SW480 (cell line): Measurements from ENCODE around the gene KRT9.
A peak's percentile ranks its signal among the peaks of the same experiment; 100 is the strongest.
"Not testable (repeated sequence)": the region's sequence is repeated elsewhere in the genome, so short reads cannot be mapped to it uniquely, and the experiment has no call there.

ENCODE experiments used
- DNase-seq: peaks from one replicate; pipeline ENCODE4 v3.0.0-alpha.2; 2016; ENCODE audit warnings: low spot score

The KRT9 gene

DNA sequence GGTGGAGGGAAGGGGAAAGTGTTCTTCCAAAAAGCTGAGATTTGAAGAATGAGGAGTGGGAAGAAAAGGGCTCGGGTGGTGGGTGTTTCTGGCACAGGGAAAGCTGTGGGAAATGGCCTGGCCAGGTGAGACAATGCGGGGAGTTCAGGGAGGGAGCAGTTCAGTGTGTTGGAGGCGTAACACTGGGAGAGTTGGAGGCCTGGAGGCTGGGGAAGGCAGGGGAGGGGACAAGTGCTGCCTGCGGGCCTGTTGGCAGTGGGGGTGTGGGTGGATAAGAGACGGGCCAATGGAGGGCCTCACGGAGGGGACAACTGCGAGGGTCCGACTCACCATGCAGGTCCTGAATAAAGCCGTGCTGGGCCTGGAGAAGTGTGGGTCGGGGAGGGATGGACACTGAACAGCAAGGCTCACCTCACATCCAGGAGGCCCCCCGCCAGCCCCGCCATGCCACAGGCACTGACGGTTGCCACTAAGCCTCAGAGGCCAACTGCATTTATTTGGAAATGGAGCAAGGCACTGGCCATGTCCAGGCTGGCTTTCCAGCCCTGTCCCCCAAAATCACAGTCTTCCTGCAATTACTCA is 25.9 kb downstream of the KRT9 start:
- DNase-seq, result no peak

DNA sequence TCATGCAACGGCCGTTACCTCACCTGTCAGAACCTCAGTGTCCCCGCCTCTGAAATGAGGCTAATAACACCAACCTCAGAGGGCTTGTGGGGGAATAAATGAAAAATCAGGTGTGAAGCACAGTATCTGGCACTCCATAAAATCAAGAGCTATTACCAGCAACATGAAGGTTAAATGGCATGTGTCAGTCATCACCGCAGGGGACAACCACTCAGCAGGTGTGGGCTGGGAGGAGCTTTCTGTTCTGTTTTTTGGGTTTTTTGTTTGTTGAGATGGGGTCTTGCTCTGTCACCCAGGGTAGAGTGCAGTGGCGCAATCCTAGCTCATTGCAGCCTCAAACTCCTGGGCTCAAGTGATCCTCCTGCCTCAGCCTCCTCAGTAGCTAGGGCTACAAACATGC is 26.9 kb downstream of the KRT9 start:
- DNase-seq, result no peak

DNA sequence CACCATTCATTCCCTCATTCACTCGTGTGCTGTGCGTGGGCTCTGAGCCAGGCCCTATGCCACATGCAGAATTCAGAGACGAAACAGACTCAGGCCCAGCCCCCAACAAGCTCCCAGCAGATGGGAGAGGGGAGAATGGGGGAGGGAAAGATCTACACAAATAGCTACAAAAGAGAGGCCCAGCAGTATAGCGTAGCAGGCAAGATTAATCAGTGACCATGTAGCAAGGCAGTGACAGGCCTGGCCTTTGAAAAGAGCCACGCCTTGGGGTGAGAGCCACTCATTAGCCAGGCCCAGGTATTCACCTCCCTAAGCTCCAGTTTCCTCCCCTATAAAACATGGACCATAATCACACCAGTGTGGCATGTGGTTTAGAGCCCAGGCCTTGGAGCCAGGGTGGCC is 27.4 kb downstream of the KRT9 start:
- DNase-seq, result peak; percentile 98

DNA sequence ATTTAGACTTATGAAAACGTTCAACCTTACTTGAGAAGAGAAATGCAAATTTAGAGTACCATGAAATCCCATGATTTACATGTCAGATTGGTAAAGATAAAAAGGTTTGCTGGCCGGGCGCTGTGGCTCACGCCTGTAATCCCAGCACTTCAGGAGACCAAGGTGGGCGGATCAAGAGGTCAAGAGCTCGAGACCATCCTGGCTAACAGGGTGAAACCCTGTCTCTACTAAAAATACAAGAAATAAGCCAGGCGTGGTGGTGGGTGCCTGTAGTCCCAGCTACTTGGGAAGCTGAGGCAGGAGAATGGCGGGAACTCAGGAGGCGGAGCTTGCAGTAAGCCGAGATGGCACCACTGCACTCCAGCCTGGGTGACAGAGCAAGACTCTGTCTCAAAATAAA is 29.1 kb downstream of the KRT9 start:
- DNase-seq, result not testable (repeated sequence)

DNA sequence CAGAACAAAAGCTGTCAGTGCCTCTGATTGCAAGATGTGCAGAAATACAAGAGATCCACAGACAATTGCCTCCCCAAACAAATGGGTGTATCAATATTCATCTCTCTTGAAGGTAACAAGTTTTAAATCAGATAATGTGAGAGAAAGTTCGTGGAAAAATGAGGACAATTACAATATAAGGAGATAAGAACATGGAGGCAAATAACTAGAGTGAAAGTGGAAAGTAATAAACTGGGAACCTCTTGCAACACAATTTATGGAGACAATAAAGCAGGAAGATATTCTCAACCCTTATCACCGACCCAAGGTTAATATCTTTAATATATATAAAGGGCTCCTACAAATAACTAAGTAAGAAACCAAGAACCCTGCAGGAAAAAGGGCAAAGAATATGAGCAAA is 29.5 kb downstream of the KRT9 start:
- no peak for DNase-seq

DNA sequence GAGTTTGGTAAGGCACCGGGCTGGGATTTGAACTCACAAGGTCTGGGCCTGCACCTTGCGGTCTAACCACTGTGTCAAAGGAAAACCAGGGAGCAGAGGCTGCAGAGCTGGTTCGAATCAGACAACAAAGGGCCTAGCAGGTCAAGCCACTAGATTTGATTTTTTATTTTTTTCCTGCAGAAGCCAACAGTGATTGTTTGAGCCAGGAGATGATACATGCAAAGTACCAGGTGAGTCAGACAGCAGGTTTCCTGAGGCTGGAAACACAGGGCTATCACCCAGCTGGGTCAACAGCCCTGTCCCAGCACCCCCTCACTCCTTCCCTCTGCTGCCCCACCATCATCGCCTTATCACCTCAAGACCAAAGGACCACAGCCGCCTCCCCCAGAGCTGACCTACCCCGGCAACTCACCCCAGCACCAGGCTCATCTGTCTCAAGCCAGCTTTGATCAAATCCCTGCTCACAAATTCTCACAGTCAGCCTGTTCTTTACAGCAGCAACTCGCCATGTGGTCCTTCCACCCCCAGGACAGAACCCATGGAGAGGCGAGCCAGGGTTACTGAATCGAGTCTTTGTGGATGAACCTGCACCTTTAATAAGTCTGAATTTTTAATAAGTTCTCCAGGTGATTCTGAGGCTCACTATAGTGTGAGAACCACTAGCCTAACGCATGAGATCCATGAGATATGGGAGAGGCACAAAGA is 30.8 kb downstream of the KRT9 start:
- peak; percentile 84 for DNase-seq

DNA sequence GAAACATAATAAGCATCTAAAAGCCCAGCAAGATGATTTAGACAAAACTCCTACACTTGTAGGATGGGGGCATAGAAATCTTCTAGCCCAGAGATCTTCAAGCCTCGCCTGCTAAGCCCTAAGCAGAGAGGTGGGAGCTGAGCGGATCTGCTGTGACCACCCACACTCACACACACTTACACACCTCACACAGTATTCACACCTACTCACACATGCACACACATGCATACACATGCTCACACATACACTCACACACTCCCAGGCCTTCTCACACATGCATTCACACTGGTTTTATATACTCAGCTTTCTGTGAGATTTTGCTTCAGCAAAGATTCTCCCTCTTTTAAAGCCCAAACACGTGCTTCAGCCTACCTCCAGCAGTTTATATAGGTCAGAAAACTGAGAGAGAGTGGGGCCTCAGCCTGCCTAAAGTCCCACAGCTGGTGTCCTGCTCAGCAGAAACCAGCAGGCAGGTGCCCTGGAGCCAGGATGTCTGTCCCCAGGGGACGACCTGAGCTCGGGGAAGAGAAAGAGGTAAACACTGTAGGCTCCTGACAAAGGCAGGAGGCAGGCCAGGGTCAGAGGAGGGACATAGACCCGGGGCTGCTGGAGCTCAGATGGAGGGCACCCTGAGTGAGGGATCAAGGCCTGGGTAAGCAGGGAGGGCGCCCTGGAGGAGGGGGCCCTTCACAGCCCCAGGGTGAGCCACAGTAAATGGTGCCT is 31.7 kb downstream of the KRT9 start:
- no peak for DNase-seq

DNA sequence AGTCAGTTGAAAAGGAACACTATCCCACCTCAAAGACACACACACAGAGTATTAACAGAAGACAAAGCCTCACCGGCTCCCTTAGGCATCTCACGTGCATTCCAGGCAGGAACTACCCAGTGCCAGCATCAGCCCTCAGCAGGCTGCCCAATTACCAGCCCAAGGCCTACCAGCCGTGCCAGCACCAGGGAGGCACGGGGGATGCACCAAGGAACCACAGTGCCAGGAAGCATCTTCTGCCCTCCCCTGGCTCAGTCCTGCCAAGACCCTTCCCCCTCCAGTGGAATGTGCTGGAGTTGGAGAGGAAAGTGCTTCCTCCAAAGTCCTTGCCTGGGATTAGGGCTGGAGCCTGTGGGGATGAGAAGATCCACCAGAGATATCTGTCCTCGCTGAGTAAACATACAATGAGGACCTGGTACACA is 32.8 kb downstream of the KRT9 start:
- no peak for DNase-seq

DNA sequence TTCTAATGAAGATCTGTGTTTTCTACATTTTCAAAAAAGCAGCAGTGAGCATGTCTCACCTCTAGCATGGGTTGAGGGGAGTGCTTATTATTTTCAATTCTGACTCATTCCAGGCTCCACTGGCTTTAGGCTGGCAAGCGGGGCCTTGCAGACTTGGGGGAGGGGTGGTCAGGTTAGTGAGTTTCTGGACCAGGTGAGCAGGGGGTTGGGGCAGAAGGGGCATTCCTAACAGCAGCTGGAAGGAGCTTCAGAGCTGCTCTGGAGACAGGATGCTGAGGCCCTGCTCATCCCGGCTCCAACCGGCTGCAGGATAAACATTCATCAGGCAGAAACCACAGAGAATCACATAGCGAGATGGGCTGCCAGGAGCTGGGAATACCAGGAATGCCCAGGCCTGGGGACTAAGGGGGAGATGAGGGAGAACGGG is 33.3 kb downstream of the KRT9 start:
- DNase-seq, result no peak

DNA sequence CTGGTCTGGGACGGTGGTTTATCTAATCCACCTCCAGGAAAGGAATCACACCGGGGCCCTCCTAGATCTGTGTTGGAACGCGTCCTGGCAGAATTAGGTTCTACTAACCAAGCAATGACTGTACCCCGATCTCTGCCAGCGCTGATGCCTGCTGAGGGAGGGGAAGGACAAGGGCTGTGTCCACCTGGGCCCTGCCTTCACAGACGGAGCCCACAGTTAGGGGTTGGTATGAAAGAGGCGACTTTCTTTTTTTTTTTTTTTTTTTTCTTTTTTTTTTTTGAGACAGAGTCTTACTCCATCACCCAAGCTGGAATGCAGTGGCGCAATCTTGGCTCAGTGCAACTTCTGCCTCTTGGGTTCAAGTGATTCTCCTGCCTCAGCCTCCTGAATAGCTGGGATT is 33.9 kb downstream of the KRT9 start:
- DNase-seq, result no peak

DNA sequence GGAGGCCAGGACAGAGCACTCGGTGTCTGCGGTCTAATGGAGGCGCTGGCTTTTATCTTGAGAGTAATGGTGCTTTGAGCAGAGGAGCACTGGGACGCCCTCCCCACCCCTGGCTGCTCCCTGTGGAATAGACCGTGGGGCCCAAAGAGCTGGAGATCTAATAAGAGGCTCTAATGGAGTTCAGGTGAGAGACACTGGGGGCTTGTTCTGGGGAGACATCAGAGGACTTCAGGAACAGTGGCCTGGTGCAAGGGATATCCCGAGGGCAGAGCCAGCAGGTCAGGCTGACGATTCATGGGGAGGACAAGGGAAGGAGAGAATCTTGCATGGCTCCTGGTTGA is 34.3 kb downstream of the KRT9 start:
- no peak for DNase-seq

DNA sequence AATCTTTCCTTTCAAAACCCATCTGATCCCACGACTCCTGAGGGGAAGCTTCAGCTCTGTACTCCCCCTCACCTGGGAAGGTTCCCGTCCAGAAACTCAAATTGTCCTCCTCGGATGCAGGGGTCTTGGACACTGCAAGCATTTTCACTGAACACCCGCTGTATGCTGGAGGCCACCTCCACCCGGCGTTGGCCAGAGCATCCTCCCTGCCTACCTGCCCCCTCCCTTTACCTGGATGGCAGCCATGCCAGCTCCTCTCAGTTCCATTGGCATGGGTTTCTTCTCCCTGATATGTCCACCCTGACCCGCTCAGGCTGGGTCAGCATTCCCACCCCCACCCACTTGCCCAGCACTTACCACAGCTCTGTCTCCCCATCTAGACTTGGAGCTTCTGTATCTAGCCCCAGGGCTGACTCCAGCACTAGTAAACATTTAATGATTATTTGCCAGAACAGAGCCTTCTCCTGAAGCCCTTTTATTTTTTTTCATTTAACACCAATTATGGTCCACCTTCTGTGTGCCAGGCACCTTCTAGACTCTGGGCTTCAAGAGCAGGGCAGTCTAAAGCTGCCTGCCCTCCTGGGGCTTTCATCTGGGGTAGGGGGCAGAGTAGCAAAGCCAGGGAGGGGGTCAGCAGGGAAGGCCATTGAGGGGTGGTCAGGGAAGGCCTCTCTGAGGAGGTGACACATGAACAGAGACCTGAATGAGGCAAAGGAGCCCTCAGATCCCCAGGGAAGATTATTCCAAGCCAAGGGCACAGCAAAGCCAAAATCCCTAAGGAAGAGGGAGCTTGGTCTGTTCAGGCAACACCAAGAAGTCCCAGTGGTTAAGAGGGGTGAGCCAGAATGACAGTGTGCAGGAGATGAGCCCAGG is 34.9 kb downstream of the KRT9 start:
- no peak for DNase-seq

DNA sequence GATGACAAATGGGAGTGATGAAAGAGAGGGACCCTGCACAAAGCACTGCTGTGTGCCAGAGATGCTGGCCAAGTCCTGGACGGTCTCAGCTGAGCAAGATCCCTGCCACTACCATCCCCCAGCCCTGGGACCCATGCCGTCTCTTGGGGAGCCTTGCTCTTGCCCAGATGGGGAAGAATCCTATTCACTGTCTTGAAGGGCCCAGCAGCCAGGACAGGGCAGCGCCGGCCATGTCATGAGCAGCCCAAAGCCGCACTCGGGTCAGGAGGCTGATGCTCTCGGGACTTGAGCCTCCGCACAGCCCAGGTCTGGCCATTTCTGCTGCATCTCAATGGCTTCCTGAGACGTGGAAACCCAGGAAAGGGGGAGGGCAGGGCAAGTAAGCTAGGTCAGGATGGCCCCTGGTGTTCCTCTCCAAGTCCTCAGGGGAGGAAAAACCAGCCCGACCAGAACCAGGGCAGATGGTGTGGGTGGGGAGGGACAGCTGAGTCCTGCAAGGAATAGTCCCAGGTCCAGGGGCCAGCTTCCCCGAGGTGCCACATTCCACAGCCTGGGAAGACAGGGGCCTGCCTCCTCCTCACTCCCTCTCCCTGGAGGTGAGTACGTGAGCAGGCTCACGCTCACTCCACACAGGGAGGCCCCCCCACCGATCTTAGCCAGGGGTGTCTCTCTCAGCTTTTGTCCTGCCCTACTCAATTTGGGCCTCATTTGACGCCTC is 35.9 kb downstream of the KRT9 start:
- no peak for DNase-seq

DNA sequence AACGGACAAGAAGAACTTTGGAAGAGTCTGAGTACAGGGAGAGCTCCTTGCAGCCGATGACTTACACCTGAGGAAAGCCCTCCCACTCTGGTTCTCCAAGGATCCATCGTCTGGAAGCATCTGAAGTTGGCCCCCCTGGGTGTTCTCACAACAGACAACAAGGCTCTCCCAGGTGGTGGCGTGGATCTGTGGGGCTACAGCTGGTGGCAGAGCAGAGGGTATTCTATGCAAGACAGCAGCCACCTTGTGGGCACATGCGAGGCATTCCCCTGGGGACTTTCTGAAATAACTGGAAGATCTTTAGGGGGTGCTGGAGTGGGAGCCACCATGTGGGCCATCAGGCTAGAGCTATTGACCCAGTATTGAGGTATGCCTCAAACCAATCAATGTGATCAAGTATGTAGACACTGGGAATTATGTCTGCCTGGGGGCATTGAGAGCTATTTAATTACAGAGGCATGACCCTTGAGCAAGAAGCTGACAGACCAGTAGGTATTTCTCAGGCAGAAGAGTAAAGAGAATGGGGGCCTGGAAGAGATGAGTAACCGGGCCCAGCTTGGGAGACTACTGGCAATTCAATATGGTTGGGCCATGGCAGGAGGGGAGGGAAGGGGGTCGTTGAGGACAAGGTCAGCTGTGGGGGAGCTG is 36.8 kb downstream of the KRT9 start:
- no peak for DNase-seq

DNA sequence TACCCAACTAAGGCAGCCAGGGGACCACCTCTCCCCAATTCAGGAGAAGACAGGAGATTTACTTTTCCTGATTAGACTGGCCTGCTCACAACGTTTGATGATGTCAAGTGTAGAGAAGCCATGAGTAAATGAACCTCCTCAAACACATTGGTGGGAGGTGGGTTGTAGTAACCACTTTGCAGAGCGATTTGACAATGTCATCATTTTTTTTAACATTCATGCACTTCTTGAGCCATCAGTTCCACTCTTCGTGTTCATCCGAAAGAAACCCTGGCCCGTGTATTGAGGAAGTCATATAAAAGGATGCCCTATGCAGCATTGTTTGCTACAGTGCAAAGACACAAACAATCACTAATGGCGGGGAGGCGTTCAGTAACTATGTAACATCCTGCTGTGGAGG is 38.2 kb downstream of the KRT9 start:
- no peak for DNase-seq

DNA sequence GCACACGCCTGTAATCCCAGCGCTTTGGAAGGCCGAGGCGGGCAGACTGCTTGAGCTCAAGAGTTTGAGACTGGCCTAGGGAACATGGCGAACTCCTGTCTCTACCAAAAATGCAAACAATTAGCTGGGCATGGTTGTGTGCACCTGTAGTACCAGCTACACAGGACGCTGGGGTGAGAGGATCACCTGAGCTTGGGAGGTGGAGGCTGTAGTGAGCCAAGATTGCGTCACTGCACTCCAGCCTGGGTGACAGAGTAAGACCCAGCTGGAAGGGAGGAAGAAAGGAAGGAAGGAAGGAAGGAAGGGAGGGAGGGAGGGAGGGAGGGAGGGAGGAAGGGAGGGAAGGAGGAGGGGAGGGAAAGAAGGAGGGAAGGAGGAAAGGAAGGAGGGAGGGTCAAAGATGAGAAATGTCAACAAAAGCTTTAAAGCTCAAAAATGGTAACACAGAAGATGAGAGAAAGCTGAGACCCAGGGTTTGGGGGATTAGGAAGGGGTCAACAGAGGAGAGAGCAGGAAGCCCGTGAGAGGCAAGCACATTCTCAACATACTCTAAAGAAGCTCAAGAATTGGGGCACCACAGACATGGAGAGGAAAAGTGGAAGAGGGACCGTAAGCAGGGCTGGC is 38.8 kb downstream of the KRT9 start:
- DNase-seq, result no peak

DNA sequence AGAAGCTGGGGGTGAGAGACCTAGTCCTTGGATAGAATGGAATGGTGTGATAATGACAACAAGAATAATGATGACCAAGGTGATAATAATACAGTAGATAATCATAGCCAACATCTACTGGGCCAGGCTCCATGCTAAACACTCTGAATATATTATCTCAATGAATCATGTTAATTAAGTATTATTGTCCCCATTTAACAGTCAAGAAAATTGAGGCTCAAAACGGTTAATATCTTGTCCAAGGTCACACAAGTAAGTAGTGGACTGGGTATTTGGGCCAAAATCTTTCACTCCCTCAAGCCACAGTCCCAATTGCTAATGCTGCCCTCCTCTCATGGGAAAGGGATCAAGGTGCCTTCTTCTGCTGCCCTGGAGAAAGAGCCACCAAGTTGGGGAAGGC is 39.9 kb downstream of the KRT9 start:
- DNase-seq, result no peak

DNA sequence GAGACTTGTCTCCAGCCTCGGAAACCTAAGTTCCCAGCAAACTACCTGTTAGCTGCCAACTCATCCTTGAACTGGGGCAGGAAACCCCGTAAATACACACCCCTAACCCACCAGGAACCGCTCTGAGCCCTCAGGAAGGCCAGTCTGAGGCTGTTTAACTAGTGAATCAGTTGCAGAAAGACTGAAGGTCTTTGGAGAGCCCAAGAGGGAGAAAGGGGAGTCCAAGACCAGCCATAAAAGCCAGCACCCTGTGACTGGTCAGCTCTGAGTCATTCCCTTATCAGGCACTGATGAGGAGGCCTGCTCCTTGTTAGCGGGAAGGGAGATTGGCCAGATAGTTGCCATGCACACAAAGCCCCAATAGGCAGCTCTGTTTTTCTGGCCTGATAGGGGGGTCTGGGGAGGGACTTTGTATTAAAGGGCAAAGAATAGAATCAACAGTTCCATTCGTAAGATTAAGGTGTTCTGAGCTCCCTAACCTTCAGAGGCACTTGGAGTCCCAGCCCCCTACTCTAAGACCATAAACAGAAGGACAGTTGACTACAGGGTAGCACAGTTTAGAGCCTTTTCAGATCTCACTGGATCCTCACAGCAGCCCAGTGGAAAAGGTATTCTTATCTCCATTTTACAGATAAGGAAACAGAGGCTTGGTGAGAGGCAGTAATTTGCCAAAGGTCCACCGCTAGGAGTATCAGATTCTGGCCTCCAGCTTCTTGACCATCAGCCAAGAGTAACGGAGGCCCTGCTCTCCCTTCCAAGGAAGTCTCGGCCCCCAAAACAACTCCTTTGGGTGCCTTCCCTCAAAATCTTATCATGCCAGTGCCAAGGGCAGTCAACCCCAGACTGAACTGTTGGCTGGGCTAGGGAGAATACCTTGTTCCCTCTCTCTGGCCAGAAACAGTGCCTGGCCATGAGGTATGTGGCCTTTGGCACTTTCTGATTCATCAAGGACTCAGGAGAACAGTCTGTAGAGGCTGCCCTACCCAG is 41.5 kb downstream of the KRT9 start:
- peak; percentile 80 for DNase-seq

DNA sequence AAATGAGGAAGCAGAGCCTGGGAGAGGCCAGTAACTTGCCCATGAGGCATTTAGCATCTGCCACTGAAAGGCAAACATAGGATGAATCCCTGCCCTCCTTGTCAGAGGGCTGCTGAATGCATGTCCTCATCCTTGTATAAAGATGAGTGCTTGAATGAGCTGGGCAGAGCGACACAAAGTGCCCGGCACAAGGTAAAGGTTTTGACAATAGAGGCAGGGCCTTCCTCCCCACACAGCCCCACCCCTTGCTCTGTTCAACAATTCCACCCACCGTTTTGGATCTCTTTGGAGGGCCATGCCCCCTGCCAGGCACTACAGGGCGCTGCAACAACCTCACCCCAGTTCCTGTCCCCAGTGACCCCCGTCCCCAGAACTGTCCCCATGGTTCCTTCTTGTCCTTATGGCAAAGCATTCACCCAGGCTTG is 42.4 kb downstream of the KRT9 start:
- DNase-seq, result no peak

DNA sequence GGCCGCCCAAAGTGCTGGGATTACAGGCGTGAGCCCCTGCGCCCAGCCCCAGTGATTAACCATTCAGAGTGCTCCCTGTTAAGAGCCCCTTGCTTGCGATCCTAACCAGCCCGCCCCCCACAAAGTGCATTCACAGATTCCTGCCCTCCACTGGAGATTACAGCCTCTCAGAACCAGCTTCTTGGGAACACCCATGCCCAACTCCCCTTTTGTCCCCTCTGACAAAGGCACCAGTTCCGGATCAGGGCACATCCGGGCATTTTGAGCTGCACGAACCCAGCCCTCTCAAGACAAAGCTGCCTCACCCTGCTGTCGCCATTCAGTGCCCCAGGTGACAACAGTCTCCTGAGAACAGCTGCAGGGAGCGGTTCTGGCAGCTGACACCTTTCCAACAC is 42.9 kb downstream of the KRT9 start:
- DNase-seq, result no peak
